OCI-LY1 (cell line): ENCODE measurements around the gene CELSR2.
"Not testable (repeated sequence)": the region's sequence is repeated elsewhere in the genome, so short reads cannot be mapped to it uniquely, and the experiment has no call there.

Experiments used
- H2AFZ ChIP-seq: fragments of 200-600 bp; sonication (generic), shearing (Covaris generic); 2 replicates; pipeline ENCODE4 v1.6.0; 2014; ENCODE audit warnings: antibody characterized with exemption, mild to moderate bottlenecking, low read length
- H3F3A ChIP-seq: fragments of 200-600 bp; sonication (generic), shearing (Covaris generic); 2 replicates; pipeline ENCODE4 v1.6.0; 2014; ENCODE audit warnings: mild to moderate bottlenecking, antibody characterized with exemption, low read length, moderate library complexity; ENCODE audit not compliant: insufficient read depth
- H3K27ac ChIP-seq: fragments of 200-600 bp; sonication (generic); 2 replicates; pipeline ENCODE4 v1.5.1; 2014; ENCODE audit warnings: low read length, mixed run types, mild to moderate bottlenecking, low read depth; ENCODE audit not compliant: poor library complexity, severe bottlenecking
- H3K27me3 ChIP-seq: fragments of 200-600 bp; sonication (generic); 2 replicates; pipeline ENCODE4 v1.6.0; 2014; ENCODE audit warnings: antibody characterized with exemption, mild to moderate bottlenecking, low read length, moderate library complexity; ENCODE audit not compliant: insufficient read depth
- H3K36me3 ChIP-seq: fragments of 200-600 bp; sonication (generic); 2 replicates; pipeline ENCODE4 v1.6.1; 2014; ENCODE audit warnings: mild to moderate bottlenecking, antibody characterized with exemption, low read length, moderate library complexity, mixed read lengths; ENCODE audit not compliant: insufficient read depth
- H3K4me1 ChIP-seq: fragments of 200-600 bp; sonication (generic); 2 replicates; pipeline ENCODE4 v1.5.1; 2014; ENCODE audit warnings: mild to moderate bottlenecking, low read length, moderate library complexity; ENCODE audit not compliant: insufficient read depth, severe bottlenecking
- H3K4me2 ChIP-seq: fragments of 200-600 bp; sonication (generic), shearing (Covaris generic); 2 replicates; pipeline ENCODE4 v1.6.1; 2014; ENCODE audit warnings: low read length
- H3K4me3 ChIP-seq: fragments of 200-600 bp; sonication (generic); 2 replicates; pipeline ENCODE4 v1.5.1; 2014; ENCODE audit warnings: low read length, low read depth, mild to moderate bottlenecking, mixed read lengths; ENCODE audit not compliant: poor library complexity, severe bottlenecking
- H3K79me2 ChIP-seq: fragments of 200-600 bp; shearing (Covaris generic); 2 replicates; pipeline ENCODE4 v1.6.1; 2016; ENCODE audit warnings: mixed run types, low read length, mixed read lengths; ENCODE audit not compliant: insufficient read depth
- H3K9ac ChIP-seq: fragments of 200-600 bp; sonication (generic), shearing (Covaris generic); 2 replicates; pipeline ENCODE4 v1.6.1; 2014; ENCODE audit warnings: mild to moderate bottlenecking, low read length, mixed read lengths
- H3K9me2 ChIP-seq: fragments of 200-600 bp; sonication (generic), shearing (Covaris generic); 2 replicates; pipeline ENCODE4 v1.6.1; 2014; ENCODE audit warnings: low read depth, mild to moderate bottlenecking, low read length, mixed read lengths
- H3K9me3 ChIP-seq: fragments of 200-600 bp; shearing (Covaris generic); 2 replicates; pipeline ENCODE4 v1.6.1; 2014; ENCODE audit warnings: low read length, mixed read lengths
- H4K20me1 ChIP-seq: fragments of 200-600 bp; sonication (generic), shearing (Covaris generic); 2 replicates; pipeline ENCODE4 v1.6.0; 2016; ENCODE audit warnings: mild to moderate bottlenecking, low read length; ENCODE audit not compliant: insufficient read depth
- EZH2 ChIP-seq: fragments of 200-600 bp; sonication (generic), shearing (Covaris generic); IDR thresholded peaks from 2 replicates; pipeline ENCODE4 v1.8.0; 2017; ENCODE audit warnings: borderline replicate concordance, mixed run types, mild to moderate bottlenecking, antibody characterized with exemption, low read length, moderate library complexity, mixed read lengths
- TF ChIP-seq, protein P1 (sequence below): fragments of 200-600 bp; sonication (generic), shearing (Covaris generic); IDR thresholded peaks from 2 replicates; pipeline ENCODE4 v1.5.1; 2017; ENCODE audit warnings: mild to moderate bottlenecking, antibody characterized with exemption, low read length, moderate library complexity, mixed read lengths

CELSR2 gene

DNA sequence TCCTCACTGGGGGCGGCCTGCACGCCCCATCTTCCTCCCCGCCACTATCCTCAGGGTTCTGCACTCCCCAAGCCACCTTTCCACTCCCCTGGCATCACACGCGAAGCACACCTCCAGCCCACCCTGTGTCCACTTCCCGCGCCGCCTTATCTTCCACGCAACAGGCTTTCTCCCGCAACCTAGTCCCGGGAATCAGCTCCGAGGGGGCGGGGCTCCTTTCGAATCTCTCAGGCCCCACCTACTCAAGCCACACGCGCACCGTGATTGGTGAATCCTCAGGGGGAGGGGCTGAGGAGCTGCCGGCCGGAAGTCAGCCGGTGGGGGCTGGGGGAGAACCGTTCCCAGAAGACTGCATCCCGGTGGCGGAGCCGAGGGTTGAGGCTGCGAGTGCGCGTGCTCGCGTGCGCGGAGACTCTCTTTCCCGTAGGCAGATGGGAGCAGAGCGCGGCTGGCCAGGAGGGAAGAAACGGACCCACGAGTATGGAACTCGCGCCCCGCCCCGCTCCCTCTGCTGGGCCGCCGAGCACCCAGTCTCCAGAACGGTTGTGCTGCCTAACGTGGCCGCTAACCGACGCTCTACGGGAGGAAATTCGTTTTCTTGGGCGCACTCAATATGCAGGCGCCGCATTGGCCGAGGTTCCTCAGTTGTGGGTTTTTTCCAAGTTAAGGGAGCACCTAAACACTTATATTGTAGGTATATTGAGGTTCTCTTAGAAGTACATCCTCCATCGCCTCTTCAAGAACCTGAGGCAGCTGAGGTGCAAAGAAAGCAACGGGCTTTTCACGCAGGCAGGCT, 33.8 kb downstream of the CELSR2 start, which contains the start of gene PSRC1:
TSS of gene PSRC1 (minus strand) at position 194 of the 796 bp plus-strand sequence.
- Histone ChIP-seq H3K36me3 (no peaks in the 10 kb centered on the region; the same call in 1 of the 2 replicates), H3K27me3 (no peaks in the 10 kb centered on the region), H3K27ac (peak within 1 kb of the TSS; percentile 5), H3F3A (no peaks in the 10 kb centered on the region; the same call in 1 of the 2 replicates), H3K4me2 (peak within 1 kb of the TSS; percentile 75), H2AFZ (peak within 1 kb of the TSS; percentile 55; the same call in 1 of the 2 replicates), H4K20me1 (no peaks in the 10 kb centered on the region), H3K79me2 (no peaks in the 10 kb centered on the region), H3K9ac (peak within 1 kb of the TSS; percentile 70), H3K4me1 (peaks cover 23% of the 10 kb centered on the region), H3K9me2 (no peaks in the 10 kb centered on the region), H3K4me3 (peak within 1 kb of the TSS; percentile 80), H3K9me3 (no peaks in the 10 kb centered on the region)
- no peak for TF ChIP-seq EZH2
- TF ChIP-seq, protein P1, sequence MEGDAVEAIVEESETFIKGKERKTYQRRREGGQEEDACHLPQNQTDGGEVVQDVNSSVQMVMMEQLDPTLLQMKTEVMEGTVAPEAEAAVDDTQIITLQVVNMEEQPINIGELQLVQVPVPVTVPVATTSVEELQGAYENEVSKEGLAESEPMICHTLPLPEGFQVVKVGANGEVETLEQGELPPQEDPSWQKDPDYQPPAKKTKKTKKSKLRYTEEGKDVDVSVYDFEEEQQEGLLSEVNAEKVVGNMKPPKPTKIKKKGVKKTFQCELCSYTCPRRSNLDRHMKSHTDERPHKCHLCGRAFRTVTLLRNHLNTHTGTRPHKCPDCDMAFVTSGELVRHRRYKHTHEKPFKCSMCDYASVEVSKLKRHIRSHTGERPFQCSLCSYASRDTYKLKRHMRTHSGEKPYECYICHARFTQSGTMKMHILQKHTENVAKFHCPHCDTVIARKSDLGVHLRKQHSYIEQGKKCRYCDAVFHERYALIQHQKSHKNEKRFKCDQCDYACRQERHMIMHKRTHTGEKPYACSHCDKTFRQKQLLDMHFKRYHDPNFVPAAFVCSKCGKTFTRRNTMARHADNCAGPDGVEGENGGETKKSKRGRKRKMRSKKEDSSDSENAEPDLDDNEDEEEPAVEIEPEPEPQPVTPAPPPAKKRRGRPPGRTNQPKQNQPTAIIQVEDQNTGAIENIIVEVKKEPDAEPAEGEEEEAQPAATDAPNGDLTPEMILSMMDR: peak; percentile 42; the same call in 1 of the 2 replicates

DNA sequence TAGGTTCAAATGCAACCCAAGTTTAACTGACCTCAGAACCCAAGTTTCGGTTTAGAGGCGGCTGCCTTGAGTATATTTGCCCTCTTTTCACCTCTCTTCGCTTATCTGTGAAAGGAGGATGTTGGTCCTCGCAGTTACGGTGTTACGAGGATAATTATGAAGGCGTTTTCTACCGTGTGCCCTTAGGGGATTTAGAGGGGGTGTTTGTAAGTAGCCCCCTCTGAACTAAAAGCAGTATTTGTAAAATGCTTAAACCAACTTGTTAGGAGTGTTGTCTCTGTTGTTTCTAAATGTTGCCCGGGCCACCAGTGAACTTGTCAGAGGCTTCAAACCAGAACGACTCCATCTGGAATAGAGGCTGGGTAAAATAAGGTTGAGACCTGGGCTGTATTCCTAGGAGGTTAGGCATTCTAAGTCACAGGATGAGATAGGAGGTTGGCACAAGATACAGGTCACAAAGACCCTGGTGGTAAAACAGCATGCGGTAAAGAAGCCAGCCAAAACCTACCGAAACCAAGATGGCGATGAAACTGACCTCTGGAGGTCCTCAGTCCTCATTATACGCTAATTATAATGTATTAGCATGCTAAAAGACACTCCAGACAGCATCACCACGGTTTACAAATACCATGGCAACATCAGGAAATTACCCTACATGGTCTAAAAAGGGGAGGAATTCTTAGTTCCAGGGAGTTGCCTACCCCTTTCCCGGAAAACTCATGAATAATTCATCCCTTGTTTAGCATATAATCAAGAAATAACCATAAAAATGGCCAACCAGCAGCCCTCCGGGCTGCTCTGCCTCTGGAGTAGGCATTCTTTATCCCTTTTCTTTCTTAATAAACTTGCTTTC, 34.6 kb downstream of the CELSR2 start:
- no peaks in the 10 kb centered on the region for H3F3A ChIP-seq
- no peaks in the 10 kb centered on the region for H3K9me2 ChIP-seq
- peak overlapping the region; percentile 55; the same call in 1 of the 2 replicates for H2AFZ ChIP-seq
- peak overlapping the region; percentile 75 for H3K4me2 ChIP-seq
- H3K4me3 ChIP-seq: peak overlapping the region; percentile 80
- H4K20me1 ChIP-seq: no peaks in the 10 kb centered on the region
- H3K9me3 ChIP-seq: no peaks in the 10 kb centered on the region
- H3K27me3 ChIP-seq: no peaks in the 10 kb centered on the region
- TF ChIP-seq, protein P1: no peak
- no peak for TF ChIP-seq EZH2
- H3K27ac ChIP-seq: peak overlapping the region; percentile 5
- peaks cover 23% of the 10 kb centered on the region for H3K4me1 ChIP-seq
- H3K36me3 ChIP-seq: no peaks in the 10 kb centered on the region; the same call in 1 of the 2 replicates
- no peaks in the 10 kb centered on the region for H3K79me2 ChIP-seq
- peak overlapping the region; percentile 70 for H3K9ac ChIP-seq

DNA sequence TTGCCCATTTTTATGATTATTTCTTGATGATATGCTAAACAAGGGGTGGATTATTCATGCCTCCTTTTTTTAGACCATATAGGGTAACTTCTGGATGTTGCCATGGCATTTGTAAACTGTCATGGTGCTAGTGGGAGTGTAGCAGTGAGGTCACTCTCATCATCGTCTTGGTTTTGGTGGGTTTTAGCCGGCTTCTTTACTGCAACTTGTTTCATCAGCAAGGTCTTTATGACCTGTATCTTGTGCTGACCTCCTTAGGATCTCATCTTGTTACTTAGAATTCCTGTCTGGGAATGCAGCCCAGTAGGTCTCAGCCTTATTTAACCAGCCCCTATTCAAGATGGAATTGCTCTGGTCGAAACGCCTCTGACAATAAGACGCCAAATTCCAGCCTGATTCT, 37.4 kb downstream of the CELSR2 start:
- not testable (repeated sequence) for H3K4me3 ChIP-seq, H3K79me2 ChIP-seq, H3K9ac ChIP-seq, H2AFZ ChIP-seq, H3K9me2 ChIP-seq, H3K9me3 ChIP-seq, H3K4me2 ChIP-seq, H4K20me1 ChIP-seq, H3K27ac ChIP-seq, H3F3A ChIP-seq, H3K36me3 ChIP-seq, H3K27me3 ChIP-seq
- peaks cover 18% of the 10 kb centered on the region for H3K4me1 ChIP-seq
